Putamen (tissue), 1 donor: ENCODE measurements around the gene CERS6.
"Not testable (repeated sequence)": the region's sequence is repeated elsewhere in the genome, so short reads cannot be mapped to it uniquely, and the experiment has no call there.

Experiments used
- DNase-seq: peaks from one replicate; pipeline ENCODE4 v3.0.0-alpha.2; 2016; ENCODE audit warnings: low spot score

CERS6 gene, protein sequence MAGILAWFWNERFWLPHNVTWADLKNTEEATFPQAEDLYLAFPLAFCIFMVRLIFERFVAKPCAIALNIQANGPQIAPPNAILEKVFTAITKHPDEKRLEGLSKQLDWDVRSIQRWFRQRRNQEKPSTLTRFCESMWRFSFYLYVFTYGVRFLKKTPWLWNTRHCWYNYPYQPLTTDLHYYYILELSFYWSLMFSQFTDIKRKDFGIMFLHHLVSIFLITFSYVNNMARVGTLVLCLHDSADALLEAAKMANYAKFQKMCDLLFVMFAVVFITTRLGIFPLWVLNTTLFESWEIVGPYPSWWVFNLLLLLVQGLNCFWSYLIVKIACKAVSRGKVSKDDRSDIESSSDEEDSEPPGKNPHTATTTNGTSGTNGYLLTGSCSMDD

DNA sequence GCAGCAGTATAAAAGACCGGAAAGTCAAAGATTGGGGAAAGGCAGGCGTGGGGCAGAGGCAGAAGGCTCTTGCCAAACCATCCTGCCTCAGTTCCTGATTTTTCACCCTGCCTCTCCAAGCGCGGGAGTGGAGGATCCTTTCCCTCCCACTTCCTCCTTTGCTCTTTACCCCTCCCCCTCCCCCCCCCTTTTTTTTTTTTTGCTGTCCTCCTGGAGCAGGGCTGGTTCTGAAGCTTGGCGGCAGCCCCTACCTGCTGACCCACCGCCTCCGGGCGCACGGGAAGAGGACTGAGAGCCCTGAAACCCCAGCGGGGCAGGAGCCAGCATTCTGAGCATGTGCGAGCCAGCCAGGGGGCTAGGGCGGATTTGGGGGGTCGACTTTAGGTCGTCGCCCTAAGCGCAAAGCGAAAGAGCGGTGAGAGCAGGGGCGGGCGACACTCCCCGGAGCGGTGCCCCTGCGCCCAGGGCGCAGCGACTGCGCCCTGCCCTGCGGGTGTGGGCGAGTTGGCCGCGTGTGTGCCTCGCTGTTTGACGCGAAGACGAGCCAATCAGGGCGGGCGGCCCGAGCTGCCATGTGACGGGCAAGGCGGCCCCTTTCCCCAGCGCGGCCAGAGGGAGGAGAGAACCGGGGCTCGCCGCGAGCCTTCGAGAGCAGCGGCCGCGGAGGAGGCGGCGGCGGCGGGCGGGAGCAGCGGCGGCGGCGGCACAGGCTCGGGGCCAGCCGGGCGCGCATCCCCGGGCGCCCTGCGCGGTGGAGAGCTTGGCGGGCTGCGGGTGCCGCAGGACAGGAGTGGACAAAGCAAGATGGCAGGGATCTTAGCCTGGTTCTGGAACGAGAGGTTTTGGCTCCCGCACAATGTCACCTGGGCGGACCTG, at the start of gene CERS6:
Gene CERS6 (plus strand): TSS at position 628 of the 876 bp plus-strand sequence. CDS start 177 bp downstream, at position 805.
- DNase-seq = peak; percentile 86

DNA sequence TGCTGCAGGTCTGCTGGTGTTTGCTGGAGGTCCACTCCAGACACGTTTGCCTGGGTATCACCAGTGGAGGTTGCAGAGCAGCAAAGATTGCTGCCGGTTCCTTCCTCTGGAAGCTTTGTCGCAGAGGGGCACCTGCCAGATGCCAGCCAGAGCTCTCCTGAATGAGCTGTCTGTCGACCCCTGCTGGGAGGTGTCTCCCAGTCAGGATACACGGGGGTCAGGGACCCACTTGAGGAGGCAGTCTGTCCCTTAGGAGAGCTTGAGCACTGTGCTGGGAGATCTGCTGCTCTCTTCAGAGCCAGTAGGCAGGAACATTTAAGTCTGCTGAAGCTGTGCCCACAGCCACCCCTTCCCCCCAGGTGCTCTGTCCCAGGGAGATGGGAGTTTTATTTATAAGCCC, 43.8 kb upstream of the CERS6 start:
- not testable (repeated sequence) for DNase-seq

GRCh38 chr2:168413101-168413500, 43.0 kb upstream of the CERS6 start:
- not testable (repeated sequence) for DNase-seq

DNA sequence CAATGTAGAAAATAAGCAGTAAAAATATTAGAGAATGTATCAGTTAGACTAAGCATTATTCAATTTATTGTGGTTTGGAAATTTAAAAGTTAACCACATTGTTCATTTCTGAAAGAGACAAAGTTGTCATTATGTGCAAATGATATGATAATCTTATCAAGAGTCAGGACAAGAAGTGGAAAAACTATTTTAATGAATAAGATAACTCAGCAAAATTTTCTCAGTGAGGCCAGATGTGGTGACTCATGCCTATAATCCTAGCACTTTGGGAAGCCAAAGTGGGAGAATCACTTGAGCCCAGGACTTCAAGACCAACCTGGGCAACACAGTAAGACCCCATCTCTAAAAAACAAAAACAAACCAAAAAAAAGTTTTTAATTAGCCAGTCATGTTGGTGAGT, 39.5 kb upstream of the CERS6 start:
- no peak for DNase-seq

DNA sequence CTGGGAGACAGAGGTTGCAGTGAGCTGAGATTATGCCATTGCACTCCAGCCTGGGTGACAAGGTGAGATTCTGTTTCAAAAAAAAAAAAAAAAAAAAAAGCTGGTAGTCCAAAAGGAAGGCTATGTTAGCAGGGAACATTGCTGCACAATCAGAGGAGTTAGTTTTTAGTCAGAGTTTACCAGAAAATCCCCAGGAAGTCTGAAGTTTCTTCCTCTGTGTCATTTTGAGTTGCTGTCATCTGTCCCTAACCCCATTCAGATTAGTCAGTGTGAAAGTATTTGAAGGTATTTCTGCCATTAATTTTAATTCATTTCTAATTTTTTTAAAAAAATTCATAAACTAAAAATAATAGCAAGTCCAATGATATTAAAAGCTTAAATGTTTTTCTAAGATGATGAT, 33.5 kb upstream of the CERS6 start:
- no peak for DNase-seq

DNA sequence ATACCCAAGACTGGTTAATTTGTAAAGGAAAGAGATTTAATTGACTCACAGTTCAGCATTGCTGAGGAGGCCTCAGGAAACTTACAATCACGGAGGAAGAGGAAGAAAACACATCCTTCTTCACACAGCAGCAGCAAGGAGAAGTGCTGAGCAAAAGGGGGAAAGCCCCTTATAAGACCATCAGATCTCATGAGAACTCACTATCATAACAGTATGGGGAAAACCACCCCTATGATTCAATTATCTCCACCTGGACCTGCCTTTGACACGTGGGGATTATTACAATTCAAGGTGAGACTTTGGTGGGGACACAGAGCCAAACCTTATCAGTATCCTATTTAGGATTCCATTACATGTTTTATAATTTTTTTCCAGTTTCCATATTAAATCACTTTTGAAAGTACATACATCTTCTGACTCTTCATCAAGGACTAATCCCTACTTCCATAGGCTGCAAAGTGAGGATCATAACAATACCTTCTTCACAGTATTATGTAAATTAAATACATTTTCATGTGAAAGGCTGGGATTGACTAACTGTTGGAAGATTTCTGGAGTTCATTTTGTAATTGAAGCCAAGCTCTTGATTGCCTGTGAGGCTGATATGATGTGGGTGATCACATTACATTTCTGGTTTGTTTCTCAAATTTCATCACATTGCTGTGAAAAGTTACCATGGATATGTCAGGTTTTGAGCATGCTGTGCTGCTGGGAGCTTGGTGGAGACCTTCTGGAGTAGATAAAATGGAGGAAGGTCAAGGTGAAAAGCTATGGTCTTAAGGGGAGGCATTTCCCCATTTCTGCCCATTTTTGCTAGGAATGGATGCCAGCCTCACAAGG, 31.7 kb upstream of the CERS6 start:
- DNase-seq = no peak

DNA sequence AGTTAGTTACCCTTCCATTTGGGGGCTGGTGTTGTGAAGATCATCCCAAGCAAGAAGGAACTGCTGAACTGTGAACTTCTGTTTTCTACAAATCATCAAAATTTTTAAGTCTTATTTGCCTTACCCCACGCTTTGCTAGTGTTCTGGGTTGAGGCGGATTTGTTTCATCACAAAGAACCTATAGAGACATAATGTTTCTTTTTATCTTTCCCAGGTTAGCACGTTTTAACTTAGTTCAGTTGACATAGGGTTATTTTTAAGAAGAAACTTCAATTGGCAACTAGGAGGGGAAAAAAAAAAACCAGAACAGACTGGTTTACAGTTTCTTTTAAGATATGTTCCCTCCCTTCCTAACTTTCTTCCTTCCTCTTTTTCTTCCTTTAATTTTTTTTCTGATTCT, 31.1 kb upstream of the CERS6 start:
- DNase-seq = no peak

DNA sequence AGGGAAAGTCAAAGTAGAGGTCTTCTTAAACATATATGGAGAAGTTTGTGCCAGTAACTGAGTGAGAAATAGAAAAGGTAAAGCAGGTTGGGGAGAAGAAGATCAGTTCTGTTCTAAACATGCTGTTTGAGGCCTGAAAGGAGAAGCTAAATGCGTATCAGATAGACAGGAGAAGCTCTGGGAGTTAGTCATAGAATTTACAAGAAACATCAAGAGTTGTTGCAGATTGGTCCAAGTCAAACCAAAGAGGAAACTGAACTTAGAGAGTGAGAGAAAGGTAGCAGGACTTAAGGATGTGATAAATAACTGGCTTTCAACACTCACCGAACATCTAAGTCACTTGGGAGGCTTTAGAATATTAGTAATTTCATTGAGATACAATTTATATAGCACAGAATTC, 29.2 kb upstream of the CERS6 start:
- no peak for DNase-seq

- DNase-seq = no peak
Measured at GRCh38 chr2:168427451-168427850, 28.6 kb upstream of the CERS6 start.

DNA sequence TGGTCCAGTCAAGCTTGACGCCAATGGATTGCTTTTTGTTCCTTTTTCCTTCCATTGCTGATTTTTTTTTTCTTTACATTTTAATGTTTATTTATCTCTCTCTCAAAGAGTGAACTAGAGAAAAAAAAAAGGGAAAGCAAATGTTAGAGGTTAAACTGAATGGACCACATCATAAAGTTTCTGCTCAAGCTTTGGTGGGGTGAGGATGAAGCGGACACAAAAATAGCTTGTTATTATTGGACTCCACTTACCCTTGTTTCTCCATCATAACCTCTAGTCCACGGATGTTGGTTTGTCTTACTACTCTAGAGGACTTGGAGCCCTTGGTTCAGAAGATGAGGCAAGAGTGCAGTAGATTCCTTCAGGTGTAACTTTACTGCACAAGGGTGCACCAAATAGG, 27.6 kb upstream of the CERS6 start:
- no peak for DNase-seq

DNA sequence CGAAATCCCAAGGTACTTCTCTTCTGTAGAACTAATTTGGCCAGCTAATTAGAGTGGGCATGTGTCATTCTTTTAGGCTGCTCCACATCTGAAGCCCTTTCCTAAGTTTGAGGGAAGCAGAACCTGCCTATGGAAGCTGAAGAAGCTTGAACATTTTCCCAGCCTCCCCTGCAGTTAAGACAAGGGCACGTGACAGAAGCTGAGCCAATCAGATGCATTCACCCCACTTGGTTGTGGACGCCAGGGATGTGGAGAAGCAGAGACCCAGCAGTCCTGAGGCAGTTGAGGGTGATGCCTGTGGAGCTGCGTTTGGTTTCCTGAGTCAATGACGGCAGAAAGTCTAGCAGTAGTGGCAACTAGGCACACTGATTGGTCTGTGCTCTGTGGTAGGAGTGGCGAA, 26.1 kb upstream of the CERS6 start:
- no peak for DNase-seq

- no peak for DNase-seq
Measured at GRCh38 chr2:168430431-168430830, 25.6 kb upstream of the CERS6 start.

DNA sequence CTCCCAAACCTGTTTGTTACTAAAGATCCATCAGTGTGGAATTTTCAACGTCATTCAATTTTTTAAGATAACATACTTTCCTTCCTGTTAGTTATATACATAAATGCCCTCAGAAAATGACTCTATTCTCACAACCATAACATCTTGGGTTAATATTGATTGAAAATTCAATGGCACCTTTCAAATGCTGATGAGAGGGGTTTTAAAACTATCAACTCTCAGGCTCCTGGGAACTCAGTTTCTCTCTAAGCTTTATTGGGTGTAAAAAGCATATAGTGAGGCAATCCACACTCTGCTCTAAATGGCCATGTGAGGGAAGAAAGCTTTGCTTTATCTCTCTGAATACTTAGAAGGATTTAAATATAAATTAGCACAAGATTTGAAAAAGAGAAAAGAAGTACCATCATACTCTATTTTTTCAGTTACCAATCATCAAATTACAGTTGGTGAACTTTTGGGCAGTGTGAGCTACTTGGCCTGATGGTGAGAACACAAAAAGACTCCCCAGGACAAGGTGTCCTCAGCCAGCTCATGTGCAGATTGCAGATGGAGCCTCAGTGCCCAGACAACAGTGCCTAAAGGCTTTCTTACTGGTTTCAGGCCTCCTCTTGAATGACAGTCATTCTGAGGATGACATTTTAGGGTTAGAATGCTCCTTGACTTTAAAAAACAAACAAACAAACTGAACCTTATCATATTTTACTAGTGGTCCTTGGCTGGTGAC, 24.6 kb upstream of the CERS6 start:
- no peak for DNase-seq

- no peak for DNase-seq
Measured at GRCh38 chr2:168432100-168432499, 24.0 kb upstream of the CERS6 start.

DNA sequence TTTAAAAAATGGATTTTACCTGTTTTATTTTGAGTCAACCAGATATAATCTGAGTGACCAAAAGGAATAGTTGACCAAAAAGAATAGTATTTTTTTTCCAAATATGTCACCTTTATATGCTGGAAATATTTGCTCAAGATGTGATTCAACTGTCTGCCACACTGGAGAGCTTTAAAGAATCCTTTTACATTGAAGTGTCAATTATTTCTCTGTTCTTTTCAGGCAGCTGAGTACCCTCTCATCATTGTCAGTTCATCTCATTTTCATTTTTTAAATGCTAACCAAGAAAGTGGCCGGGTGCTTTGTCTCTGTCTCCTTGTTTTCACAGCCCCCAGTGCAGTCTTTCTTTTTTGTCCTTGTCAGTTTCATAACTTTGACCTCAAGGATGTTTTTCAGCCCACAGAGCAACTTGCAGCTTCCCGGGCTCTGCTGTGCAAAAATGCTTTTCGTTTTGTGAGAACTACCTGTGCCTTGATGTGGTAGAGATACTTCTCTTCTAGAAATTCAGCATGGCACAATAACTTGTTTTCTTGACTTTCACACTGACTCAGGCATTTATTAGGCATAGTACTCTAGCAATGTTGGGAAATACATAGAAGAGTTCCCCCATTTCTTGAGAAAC, 23.4 kb upstream of the CERS6 start:
- no peak for DNase-seq

- no peak for DNase-seq
Measured at GRCh38 chr2:168433527-168433926, 22.5 kb upstream of the CERS6 start.

DNA sequence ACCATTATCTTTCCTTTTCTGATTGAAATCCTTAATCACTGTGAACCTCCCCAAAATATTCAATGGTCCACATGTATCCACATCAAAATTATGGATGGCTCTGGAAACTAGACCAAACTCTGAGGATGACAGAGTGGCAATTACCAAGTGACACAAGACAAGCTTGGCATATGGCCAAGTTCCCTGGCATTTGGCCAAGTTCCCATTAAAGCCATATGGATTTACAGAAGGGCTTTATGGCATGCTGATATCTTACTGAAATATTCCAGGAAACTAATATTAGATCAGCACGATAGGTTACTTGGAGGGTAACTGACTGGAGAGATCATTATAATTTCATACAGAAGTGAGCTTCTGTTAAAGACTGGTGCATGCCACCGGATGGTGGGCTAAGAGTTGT, 21.9 kb upstream of the CERS6 start:
- DNase-seq = no peak

DNA sequence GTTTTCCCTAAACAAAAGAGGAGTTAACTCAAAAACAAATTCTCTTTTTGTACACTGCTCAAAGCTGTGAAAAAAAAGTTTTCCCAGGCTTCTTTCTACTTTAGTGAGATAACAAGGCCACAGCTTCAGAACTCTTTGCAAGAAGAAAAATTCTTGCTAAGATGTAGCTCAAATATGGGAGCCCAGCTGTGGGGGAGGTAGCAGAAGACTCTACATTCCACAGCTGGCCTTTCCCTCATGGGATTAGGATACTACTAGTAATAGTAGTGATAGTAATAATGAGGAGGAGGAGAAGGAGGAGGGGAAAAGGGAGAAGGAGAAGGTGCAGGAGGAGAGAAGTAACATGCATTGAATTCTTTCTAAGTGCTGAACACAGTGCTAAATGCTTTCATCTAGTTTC, 19.2 kb upstream of the CERS6 start:
- no peak for DNase-seq

- DNase-seq = no peak
Measured at GRCh38 chr2:168438553-168438952, 17.5 kb upstream of the CERS6 start.

GRCh38 chr2:168439536-168439935, 16.5 kb upstream of the CERS6 start:
- no peak for DNase-seq

- DNase-seq = no peak
Measured at GRCh38 chr2:168441214-168441872, 14.7 kb upstream of the CERS6 start.
